Ovary (tissue), 9 donors: ENCODE results near the gene CCDC150. TPM values are rescaled to one million over a fixed set of nuclear protein-coding genes. Genes with fewer than 3 reads are reported as not detected.

ENCODE experiments used
- DNase-seq, 5 donors: peaks; one replicate each; pipeline ENCODE4 v3.0.0-alpha.2; 2019 to 2020
- H3K27ac ChIP-seq, 2 donors: fragments of 200-600 bp; one replicate each; pipeline versions ENCODE4 v1.5.1 to v1.8.0; 2019 to 2022
- H3K27me3 ChIP-seq: fragments of 200-600 bp; one replicate; pipeline ENCODE4 v1.8.0; 2022
- H3K36me3 ChIP-seq: fragments of 200-600 bp; sonication (generic); one replicate; pipeline ENCODE4 v1.5.1; 2019
- H3K4me1 ChIP-seq: one replicate; pipeline ENCODE4 v1.8.1; 2013; ENCODE audit warnings: mild to moderate bottlenecking, moderate library complexity; ENCODE audit not compliant: insufficient read depth
- H3K4me3 ChIP-seq: fragments of 200-600 bp; sonication (generic); one replicate; pipeline ENCODE4 v1.5.1; 2017
- H3K9me3 ChIP-seq, 2 donors: fragments of 200-600 bp in 1 of 2; sonication (generic) in 1 of 2; one replicate each; pipeline versions ENCODE4 v1.5.1 to v1.8.1; 2013 to 2019; ENCODE audit warnings: mild to moderate bottlenecking in 1 of 2, moderate library complexity in 1 of 2
- CTCF ChIP-seq, 3 donors: fragments of 450-650 bp in 2 of 3; fragments of 200-600 bp in 1 of 3; IDR thresholded peaks; one replicate each; pipeline versions ENCODE4 v1.5.1 to v1.8.0; 2016 to 2022; ENCODE audit warnings: antibody characterized with exemption in 3 of 3, mild to moderate bottlenecking in 1 of 3
- EP300 ChIP-seq: sonication (generic); formaldehyde crosslinking; IDR thresholded peaks from one replicate; pipeline ENCODE4 v1.6.1; 2017; ENCODE audit warnings: antibody characterized with exemption
- POLR2A ChIP-seq: fragments of 450-650 bp; IDR thresholded peaks from one replicate; pipeline ENCODE4 v1.6.1; 2017; ENCODE audit warnings: antibody characterized with exemption, mild to moderate bottlenecking, moderate library complexity
- WGBS, 3 donors: extraction: QIAGEN DNeasy Blood & Tissue Kit in 1 of 3; methylation state at CpG; one replicate each; pipeline versions ENCODE4 v1.1.5 to v1.1.7; 2013 to 2017; 5-methylcytosine and 5-hydroxymethylcytosine counted together
- intact Hi-C, 4 donors: fragments of 100-400 bp; cut with DNase I; formaldehyde crosslinking; loops; one replicate each; pipeline versions ENCODE4 v1.11.0 to v1.15.1; 2022 to 2023
- polyA plus RNA-seq, 2 donors: library from polyadenylated mRNA; stranded (reverse); fragments of 200-250 nt in 1 of 2; fragments of 350-450 nt in 1 of 2; fragmentation: Illumina TruSeq in 1 of 2; extraction: RNeasy Lipid Tissue Mini Kit (QIAGEN cat#74804) in 1 of 2; gene quantifications; one replicate each; pipeline ENCODE4 v1.2.3, GENCODE V29; 2013 to 2014
- total RNA-seq, 7 donors: library from RNA; depleted of rRNA in 2 of 7; stranded (reverse); fragments of >200 nt in 2 of 7; fragmentation: NEBNext Ultra II Directional in 3 of 7; extraction: Animal tissue kit (Norgen Biotek cat#: 25700) in 3 of 7; gene quantifications; one replicate each; pipeline versions ENCODE4 v1.1.0 to v1.2.4, GENCODE V29; 2016 to 2023
- donor health status: DM: no; HTN: no; CAD: no; lungs with moderate emphysema.
- donor health status: DM: no; HTN: no; CAD: no.
- donor health status: Bipolar disorder and iron deficiency.
- donor health status: DM: yes; HTN: yes; CAD: no.
- donor health status: DM: no; HTN: no; CAD: no.
- donor health status: DM: yes; HTN: yes; CAD: no.

CCDC150 gene
- total and polyA plus RNA-seq, 9 donors = 0.25 to 3.5 (median 1.1) TPM

- Histone ChIP-seq H3K36me3 (no peaks in the 10 kb centered on the region), H3K4me3 (no peak overlapping the region), H3K27me3 (no peaks in the 10 kb centered on the region), H3K4me1 (no peaks in the 10 kb centered on the region), H3K9me3 (no peaks in the 10 kb centered on the region), H3K27ac (no peak overlapping the region)
- TF ChIP-seq EP300 = no peak
- TF ChIP-seq POLR2A = no peak
- no peak for TF ChIP-seq CTCF (IDR thresholded peaks at IDR 0.05)
- WGBS, 3 donors = 43 to 68% (median 45%) methylated on average over 3 of the region's 3 CpGs
- intact Hi-C loops = no loop called here
- no peak for DNase-seq
Measured at GRCh38 chr2:196660244-196660643, 20.7 kb downstream of the CCDC150 start.

GRCh38 chr2:196670342-196670741 is 30.8 kb downstream of the CCDC150 start:
- H3K4me1 ChIP-seq = no peaks in the 10 kb centered on the region
- no peaks in the 10 kb centered on the region for H3K27me3 ChIP-seq
- no peaks in the 10 kb centered on the region for H3K36me3 ChIP-seq
- H3K9me3 ChIP-seq = no peaks in the 10 kb centered on the region
- TF ChIP-seq POLR2A = no peak
- TF ChIP-seq CTCF (IDR thresholded peaks at IDR 0.05) = no peak
- H3K27ac ChIP-seq = no peak overlapping the region
- intact Hi-C loops = no loop called here
- H3K4me3 ChIP-seq = no peak overlapping the region
- DNase-seq = no peak

- Histone ChIP-seq H3K4me3 (no peak overlapping the region), H3K27me3 (no peaks in the 10 kb centered on the region), H3K4me1 (no peaks in the 10 kb centered on the region), H3K9me3 (no peaks in the 10 kb centered on the region), H3K36me3 (no peaks in the 10 kb centered on the region), H3K27ac (no peak overlapping the region)
- WGBS, 3 donors = 70 to 82% (median 73%) methylated on average over 3 of the region's 3 CpGs
- DNase-seq = no peak
- intact Hi-C loops = no loop called here
- no peak for TF ChIP-seq POLR2A
- no peak for TF ChIP-seq CTCF (IDR thresholded peaks at IDR 0.05)
- TF ChIP-seq EP300 = no peak
Measured at GRCh38 chr2:196675963-196676362, 36.4 kb downstream of the CCDC150 start.

GRCh38 chr2:196677404-196677803 is 37.9 kb downstream of the CCDC150 start:
- no peak for DNase-seq
- no peak overlapping the region for H3K27ac ChIP-seq
- H3K4me1 ChIP-seq = no peaks in the 10 kb centered on the region
- H3K9me3 ChIP-seq = no peaks in the 10 kb centered on the region
- TF ChIP-seq POLR2A = no peak
- no peak for TF ChIP-seq CTCF (IDR thresholded peaks at IDR 0.05)
- TF ChIP-seq EP300 = no peak
- no peaks in the 10 kb centered on the region for H3K27me3 ChIP-seq
- H3K4me3 ChIP-seq = no peak overlapping the region
- intact Hi-C loops = no loop called here
- WGBS, 3 donors = 94% methylated on average over 5 of the region's 5 CpGs
- no peaks in the 10 kb centered on the region for H3K36me3 ChIP-seq

- no peaks in the 10 kb centered on the region for H3K4me1 ChIP-seq
- intact Hi-C loops = no loop called here
Measured at GRCh38 chr2:196679368-196679767, 39.9 kb downstream of the CCDC150 start.

More at GRCh38 chr2:196679368-196679767, 39.9 kb downstream of the CCDC150 start:
- Histone ChIP-seq H3K9me3 (no peaks in the 10 kb centered on the region), H3K4me3 (no peak overlapping the region), H3K36me3 (no peaks in the 10 kb centered on the region), H3K27ac (no peak overlapping the region), H3K27me3 (no peaks in the 10 kb centered on the region)
- TF ChIP-seq CTCF (IDR thresholded peaks at IDR 0.05) = no peak
- TF ChIP-seq POLR2A = no peak
- no peak for TF ChIP-seq EP300
- no peak for DNase-seq
